Right atrium auricular region (tissue), 2 donors: Measurements from ENCODE around the gene TRAM2. TPM values are rescaled to one million over a fixed set of nuclear protein-coding genes. Genes with fewer than 3 reads are reported as not detected.

Experiments
- DNase-seq: peaks from one replicate; pipeline ENCODE4 v3.0.0-alpha.2; 2019; ENCODE audit warnings: low spot score
- H3K27ac ChIP-seq, 2 donors: fragments of 200-600 bp; sonication (generic); 1 replicate in 1 of 2; 2 replicates in 1 of 2; pipeline ENCODE4 v1.5.1; 2016 to 2019
- H3K27me3 ChIP-seq, 2 donors: fragments of 200-600 bp; sonication (generic); one replicate each; pipeline versions ENCODE4 v1.5.1 to v1.6.0; 2017 to 2019
- H3K36me3 ChIP-seq: fragments of 200-600 bp; sonication (generic); one replicate; pipeline ENCODE4 v1.5.1; 2016
- H3K4me1 ChIP-seq, 2 donors: fragments of 200-600 bp; sonication (generic); one replicate each; pipeline versions ENCODE4 v1.5.1 to v1.6.0; 2017 to 2019
- H3K4me3 ChIP-seq, 2 donors: fragments of 200-600 bp; sonication (generic); 1 replicate in 1 of 2; 2 replicates in 1 of 2; pipeline ENCODE4 v1.5.1; 2017 to 2019; ENCODE audit warnings: mild to moderate bottlenecking in 1 of 2, moderate library complexity in 1 of 2
- H3K9me3 ChIP-seq, 2 donors: fragments of 200-600 bp; sonication (generic); one replicate each; pipeline ENCODE4 v1.5.1; 2019
- total RNA-seq, 2 donors: library from RNA; depleted of rRNA; stranded (reverse); fragments of >200 nt; gene quantifications; one replicate each; pipeline ENCODE4 v1.1.0, GENCODE V29; 2016
- TF ChIP-seq, protein P1 (sequence below), 2 donors: fragments of 200-600 bp; sonication (generic); IDR thresholded peaks; one replicate each; pipeline ENCODE4 v1.5.1; 2019; ENCODE audit warnings: antibody characterized with exemption in 2 of 2

TRAM2 gene
- total RNA-seq, 2 donors from 2014 or later: 10.3 to 15.9 TPM

DNA sequence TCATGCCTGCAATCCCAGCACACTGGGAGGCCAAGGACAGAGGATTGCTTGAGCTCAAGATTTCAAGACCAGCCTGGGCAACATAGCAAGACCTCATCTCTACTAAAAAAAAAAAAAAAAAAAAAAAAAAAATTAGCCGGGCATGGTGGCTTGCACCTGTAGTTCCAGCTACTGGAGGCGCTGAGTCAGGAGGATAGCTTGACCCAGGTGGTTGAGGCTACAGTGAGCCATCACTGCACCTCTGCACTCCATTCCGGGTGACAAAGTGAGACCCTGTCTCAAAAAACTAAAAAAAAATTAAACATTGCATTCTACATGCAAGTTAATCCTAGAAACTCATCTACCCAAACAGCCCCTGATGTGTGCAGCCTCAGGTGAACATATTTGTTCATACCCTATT, 7.3 kb upstream of the TRAM2 start:
- H3K27me3 ChIP-seq: no peaks in the 10 kb centered on the region
- no peak overlapping the region for H3K4me3 ChIP-seq
- H3K9me3 ChIP-seq: no peaks in the 10 kb centered on the region
- peaks cover 0 to 10% of the 10 kb centered on the region in 2 donors for H3K4me1 ChIP-seq
- no peaks in the 10 kb centered on the region for H3K36me3 ChIP-seq
- DNase-seq: no peak
- TF ChIP-seq, protein P1, sequence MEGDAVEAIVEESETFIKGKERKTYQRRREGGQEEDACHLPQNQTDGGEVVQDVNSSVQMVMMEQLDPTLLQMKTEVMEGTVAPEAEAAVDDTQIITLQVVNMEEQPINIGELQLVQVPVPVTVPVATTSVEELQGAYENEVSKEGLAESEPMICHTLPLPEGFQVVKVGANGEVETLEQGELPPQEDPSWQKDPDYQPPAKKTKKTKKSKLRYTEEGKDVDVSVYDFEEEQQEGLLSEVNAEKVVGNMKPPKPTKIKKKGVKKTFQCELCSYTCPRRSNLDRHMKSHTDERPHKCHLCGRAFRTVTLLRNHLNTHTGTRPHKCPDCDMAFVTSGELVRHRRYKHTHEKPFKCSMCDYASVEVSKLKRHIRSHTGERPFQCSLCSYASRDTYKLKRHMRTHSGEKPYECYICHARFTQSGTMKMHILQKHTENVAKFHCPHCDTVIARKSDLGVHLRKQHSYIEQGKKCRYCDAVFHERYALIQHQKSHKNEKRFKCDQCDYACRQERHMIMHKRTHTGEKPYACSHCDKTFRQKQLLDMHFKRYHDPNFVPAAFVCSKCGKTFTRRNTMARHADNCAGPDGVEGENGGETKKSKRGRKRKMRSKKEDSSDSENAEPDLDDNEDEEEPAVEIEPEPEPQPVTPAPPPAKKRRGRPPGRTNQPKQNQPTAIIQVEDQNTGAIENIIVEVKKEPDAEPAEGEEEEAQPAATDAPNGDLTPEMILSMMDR (IDR thresholded peaks at IDR 0.05): no peak
- no peak overlapping the region for H3K27ac ChIP-seq

DNA sequence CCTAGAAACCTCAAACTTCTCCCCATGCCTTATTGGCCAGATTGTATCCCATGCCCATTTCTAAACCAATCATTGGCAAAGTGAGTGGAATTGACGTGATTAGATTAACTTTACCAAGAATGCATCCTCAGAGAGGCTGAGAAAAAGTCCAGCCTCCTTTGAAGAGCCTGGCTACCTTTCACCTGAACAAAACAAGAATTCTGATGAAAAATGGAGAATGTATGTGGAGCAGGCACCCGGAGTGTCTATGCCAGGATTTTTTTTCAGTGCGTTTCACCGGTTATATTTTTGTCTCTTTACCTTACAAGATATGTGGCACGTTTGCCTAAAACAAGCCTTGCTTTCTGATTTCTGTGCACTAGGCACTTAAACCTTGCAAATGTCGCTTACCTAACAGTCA, 6.1 kb upstream of the TRAM2 start:
- no peaks in the 10 kb centered on the region for H3K36me3 ChIP-seq
- no peak for DNase-seq
- TF ChIP-seq, protein P1 (IDR thresholded peaks at IDR 0.05): no peak
- H3K9me3 ChIP-seq: no peaks in the 10 kb centered on the region
- peaks cover 0 to 2% of the 10 kb centered on the region in 2 donors for H3K4me1 ChIP-seq
- H3K27me3 ChIP-seq: no peaks in the 10 kb centered on the region
- H3K4me3 ChIP-seq: no peak overlapping the region
- no peak overlapping the region for H3K27ac ChIP-seq

DNA sequence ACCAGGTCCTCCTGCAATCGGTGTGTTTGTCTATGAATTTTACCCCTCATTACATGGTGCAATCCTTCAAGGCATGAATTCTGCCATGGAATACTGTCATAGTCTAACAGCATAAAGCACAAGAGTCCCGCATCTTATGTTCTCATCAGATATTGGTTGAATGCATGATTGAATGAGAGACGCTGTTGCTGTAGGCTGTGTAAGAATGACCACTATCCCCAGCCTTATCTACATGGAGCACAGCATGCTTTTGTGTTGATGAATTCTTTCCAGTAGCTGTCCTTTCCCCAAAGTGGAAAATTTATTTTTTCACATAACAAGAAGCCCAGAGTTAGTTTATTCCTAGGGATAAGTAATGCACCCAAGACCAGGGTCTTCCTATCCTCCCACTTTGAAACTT, 5.6 kb upstream of the TRAM2 start:
- no peak overlapping the region for H3K27ac ChIP-seq
- TF ChIP-seq, protein P1 (IDR thresholded peaks at IDR 0.05): no peak
- H3K4me3 ChIP-seq: no peak overlapping the region
- H3K36me3 ChIP-seq: no peaks in the 10 kb centered on the region
- H3K9me3 ChIP-seq: no peaks in the 10 kb centered on the region
- H3K4me1 ChIP-seq: peaks cover 0 to 7% of the 10 kb centered on the region in 2 donors
- DNase-seq: no peak
- no peaks in the 10 kb centered on the region for H3K27me3 ChIP-seq

GRCh38 chr6:52580905-52581304, 4.0 kb upstream of the TRAM2 start:
- H3K36me3 ChIP-seq: no peaks in the 10 kb centered on the region
- H3K27ac ChIP-seq: no peak overlapping the region
- peaks cover 0 to 12% of the 10 kb centered on the region in 2 donors for H3K4me1 ChIP-seq
- TF ChIP-seq, protein P1 (IDR thresholded peaks at IDR 0.05): no peak
- no peak overlapping the region for H3K4me3 ChIP-seq
- DNase-seq: no peak
- no peaks in the 10 kb centered on the region for H3K9me3 ChIP-seq
- H3K27me3 ChIP-seq: no peaks in the 10 kb centered on the region

GRCh38 chr6:52579006-52579660, 2.3 kb upstream of the TRAM2 start:
- no peak for DNase-seq
- no peaks in the 10 kb centered on the region for H3K9me3 ChIP-seq
- H3K4me1 ChIP-seq: peaks cover 0 to 30% of the 10 kb centered on the region in 2 donors
- TF ChIP-seq, protein P1 (IDR thresholded peaks at IDR 0.05): no peak
- no peak overlapping the region for H3K4me3 ChIP-seq
- H3K27ac ChIP-seq: no peak overlapping the region
- H3K27me3 ChIP-seq: no peaks in the 10 kb centered on the region
- H3K36me3 ChIP-seq: no peaks in the 10 kb centered on the region
